Gastrocnemius medialis (tissue), 4 donors: ENCODE results near the gene ELOA2. TPM values are rescaled to one million over a fixed set of nuclear protein-coding genes. Genes with fewer than 3 reads are reported as not detected.
"Not testable (repeated sequence)": the region's sequence is repeated elsewhere in the genome, so short reads cannot be mapped to it uniquely, and the experiment has no call there.

Experiments
- ATAC-seq, 2 donors: fragments of 150-250 bp; one replicate each; pipeline ENCODE4 v1.9.1; 2016
- DNase-seq, 2 donors: peaks; one replicate each; pipeline ENCODE4 v3.0.0-alpha.2; 2019
- H3K27ac ChIP-seq, 4 donors: fragments of 200-600 bp; sonication (generic); 1 replicate in 1 of 4; 2 replicates in 3 of 4; pipeline ENCODE4 v1.5.1; 2016 to 2018; ENCODE audit warnings: mild to moderate bottlenecking in 2 of 4, moderate library complexity in 1 of 4
- H3K27me3 ChIP-seq, 3 donors: fragments of 200-600 bp; sonication (generic) in 2 of 3; 1 replicate in 1 of 3; 2 replicates in 2 of 3; pipeline versions ENCODE4 v1.5.1 to v1.6.0; 2016 to 2019; ENCODE audit warnings: mild to moderate bottlenecking in 1 of 3, moderate library complexity in 1 of 3
- H3K36me3 ChIP-seq, 2 donors: fragments of 200-600 bp; sonication (generic) in 1 of 2; one replicate each; pipeline ENCODE4 v1.5.1; 2017 to 2018
- H3K4me1 ChIP-seq, 2 donors: fragments of 200-600 bp; sonication (generic) in 1 of 2; one replicate each; pipeline ENCODE4 v1.5.1; 2016 to 2017; ENCODE audit warnings: mild to moderate bottlenecking in 2 of 2
- H3K4me3 ChIP-seq, 4 donors: fragments of 200-600 bp; sonication (generic) in 3 of 4; 1 replicate in 1 of 4; 2 replicates in 3 of 4; pipeline ENCODE4 v1.5.1; 2016 to 2019; ENCODE audit warnings: mild to moderate bottlenecking in 2 of 4
- H3K9me3 ChIP-seq, 3 donors: fragments of 200-600 bp; sonication (generic) in 2 of 3; 1 replicate in 1 of 3; 2 replicates in 2 of 3; pipeline ENCODE4 v1.5.1; 2016 to 2019
- in situ Hi-C, 4 donors: fragments of 200-750 bp; cut with MboI; loops; one replicate each; pipeline versions ENCODE4 v1.15.0 to v1.8.0; 2017; ENCODE audit warnings: low sequenced_read_pairs in 4 of 4
- intact Hi-C: fragments of 100-400 bp; cut with DNase I; formaldehyde crosslinking; loops from one replicate; pipeline ENCODE4 v1.15.1; 2023; ENCODE audit warnings: low total_unique reads
- total RNA-seq, 4 donors: library from RNA; depleted of rRNA; stranded (reverse); fragments of >200 nt; gene quantifications; one replicate each; pipeline versions ENCODE4 v1.1.0 to v1.2.3, GENCODE V29; 2016

Gene ELOA2
- total RNA-seq, 4 donors from 2014 or later: 0.15 to 0.80 TPM; not detected in 2

DNA sequence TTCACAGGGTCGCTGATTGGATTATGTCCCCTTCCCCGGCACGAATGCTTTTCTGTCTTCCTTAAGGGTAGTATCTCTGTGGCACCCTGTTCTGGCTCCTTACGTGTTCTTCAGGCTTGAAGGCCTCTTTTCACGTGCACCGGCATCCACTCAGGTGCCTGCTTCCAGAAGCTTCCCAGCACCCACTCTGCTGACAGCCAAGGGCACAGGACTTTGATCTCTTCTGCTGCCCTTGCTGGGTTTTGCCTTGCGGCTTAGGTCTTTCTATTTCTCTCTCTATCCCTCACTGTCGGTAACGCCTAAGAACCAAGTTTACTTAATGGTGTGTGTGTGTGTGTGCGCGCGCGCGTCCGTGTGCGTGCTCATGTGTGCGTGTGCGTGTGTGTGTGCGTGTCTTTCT is 14.7 kb downstream of the ELOA2 start:
- DNase-seq, H3K9me3 ChIP-seq, ATAC-seq, H3K4me1 ChIP-seq, H3K27me3 ChIP-seq, H3K36me3 ChIP-seq, intact Hi-C loops, H3K27ac ChIP-seq, H3K4me3 ChIP-seq, in situ Hi-C loops: not testable (repeated sequence)

- H3K27ac ChIP-seq, H3K9me3 ChIP-seq, H3K36me3 ChIP-seq, in situ Hi-C loops, H3K4me3 ChIP-seq, H3K27me3 ChIP-seq, DNase-seq, H3K4me1 ChIP-seq, ATAC-seq, intact Hi-C loops: not testable (repeated sequence)
Measured at GRCh38 chr18:47019870-47020269, 15.6 kb downstream of the ELOA2 start.

Other genes starting within 250 kb of the ELOA2 start
- gene PIAS2, start 118.1 kb downstream of the ELOA2 start, total RNA-seq: 10 to 100 TPM; 14.9 to 41.2 (median 25.1) TPM
- gene KATNAL2, start 118.0 kb downstream of the ELOA2 start, total RNA-seq: 1 to 10 TPM in 1 of 4 donors, under 1 TPM in 2, not detected in 1; 0.27 to 2.7 (median 0.52) TPM
- gene HDHD2, start 114.9 kb upstream of the ELOA2 start, total RNA-seq: 10 to 100 TPM in 3 of 4 donors, 1 to 10 TPM in 1; 5.4 to 21.8 (median 11.9) TPM
- gene IER3IP1, start 140.7 kb upstream of the ELOA2 start, total RNA-seq: 10 to 100 TPM; 13.0 to 17.0 (median 14.3) TPM
- gene SKOR2, start 216.0 kb upstream of the ELOA2 start, total RNA-seq: not detected